HL-60/S4 treated with phorbol 12-myristate 13-acetate at 8.2 ng/mL for 4 days and 3 days (cell line): ENCODE measurements around the gene TRAFD1.
"Not testable (repeated sequence)": the region's sequence is repeated elsewhere in the genome, so short reads cannot be mapped to it uniquely, and the experiment has no call there.

Source experiments
- in situ Hi-C: fragments of 300-500 bp; cut with MboI; formaldehyde crosslinking; loops from 2 replicates; pipeline ENCODE4 v1.15.0; 2022; ENCODE audit warnings: low sequenced_read_pairs

TRAFD1 gene

DNA sequence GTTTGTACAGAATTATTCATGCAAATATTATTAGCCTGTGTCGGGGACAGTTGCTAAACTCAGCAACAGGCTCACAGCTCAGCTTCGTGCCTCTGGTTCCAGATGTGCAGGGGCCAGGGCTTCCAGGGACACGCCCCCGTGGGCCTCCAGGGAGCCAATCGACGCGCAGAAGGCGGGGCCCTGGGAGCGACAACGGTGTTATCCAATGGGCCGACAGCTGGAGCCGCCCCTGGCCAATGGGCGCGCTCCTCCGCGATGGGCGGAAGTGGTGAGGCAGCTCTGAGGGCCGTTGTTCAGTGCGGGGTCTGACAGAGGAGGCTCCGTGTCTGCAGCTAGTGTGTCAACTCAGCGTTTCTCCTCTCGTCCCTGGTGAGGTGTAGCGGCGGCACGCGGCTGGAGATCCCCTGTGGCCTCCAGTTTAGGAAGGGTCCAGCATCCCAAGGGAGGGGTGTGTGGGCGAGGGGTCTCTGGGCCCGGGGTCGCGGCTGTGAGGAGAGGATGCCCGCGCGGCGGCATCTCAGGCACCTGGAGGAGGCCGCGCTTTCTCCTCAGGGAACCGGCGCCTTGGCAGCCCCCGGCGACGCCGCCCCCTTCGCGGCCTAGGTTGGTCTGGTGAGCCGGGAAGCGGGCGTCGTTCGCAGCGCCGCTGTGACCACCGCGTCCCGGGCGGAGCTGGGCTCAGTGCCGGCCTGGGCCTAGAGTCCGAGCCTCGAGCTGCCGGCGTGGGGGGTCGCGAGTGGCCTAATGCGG is at the start of gene TRAFD1:
TSS of gene TRAFD1 (plus strand) at position 311 of the 750 bp plus-strand sequence. CDS start 4,963 bp downstream, outside the sequence.
- in situ Hi-C loops: no loop called here

DNA sequence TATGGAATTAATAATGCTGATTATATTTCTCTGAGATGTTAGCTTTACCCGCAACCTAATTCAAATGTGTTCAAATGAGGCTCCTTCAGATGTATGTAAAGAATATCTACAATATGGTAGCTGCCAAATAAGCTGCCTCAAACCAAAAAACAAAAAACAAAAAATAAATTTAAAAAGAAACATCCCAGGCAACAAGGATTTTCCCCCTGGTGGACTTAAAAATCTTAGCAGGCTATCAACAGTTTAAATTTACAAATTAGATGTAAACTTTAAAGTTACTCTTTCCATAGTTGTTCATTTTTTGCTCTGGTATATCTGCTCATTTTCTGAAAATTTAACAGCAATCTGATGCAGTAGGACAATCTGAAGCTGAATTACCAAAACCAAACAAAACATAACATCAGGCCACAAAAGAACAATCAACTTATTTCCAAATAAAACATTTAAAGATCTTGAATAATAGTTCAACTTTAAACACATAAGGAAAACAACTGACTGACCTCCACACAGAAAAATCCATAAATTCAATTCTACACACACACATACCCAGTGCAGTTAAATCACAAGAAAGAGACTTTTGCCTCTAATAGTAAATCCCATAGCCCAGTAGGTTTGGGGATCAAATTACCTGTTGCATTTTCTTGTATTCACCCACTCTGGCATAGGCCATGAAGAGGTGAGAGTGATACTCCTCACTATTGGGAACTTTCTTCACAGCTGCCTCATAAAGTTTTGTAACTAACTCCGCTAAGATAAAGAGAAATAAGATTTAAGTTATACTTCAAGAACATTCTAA is 38.1 kb upstream of the TRAFD1 start:
- in situ Hi-C loops: no loop called here

GRCh38 chr12:112087851-112088250 is 37.5 kb upstream of the TRAFD1 start:
- in situ Hi-C loops: no loop called here

- in situ Hi-C loops: no loop called here
These were observed 33.8 kb upstream of the TRAFD1 start for GRCh38 chr12:112091563-112091962.

GRCh38 chr12:112096070-112096469 is 29.3 kb upstream of the TRAFD1 start:
- in situ Hi-C loops: no loop called here

- in situ Hi-C loops: no loop called here
These were observed 28.7 kb upstream of the TRAFD1 start for GRCh38 chr12:112096667-112097066.

GRCh38 chr12:112097641-112098040 is 27.7 kb upstream of the TRAFD1 start:
- in situ Hi-C loops: no loop called here

GRCh38 chr12:112100500-112100899 is 24.9 kb upstream of the TRAFD1 start:
- in situ Hi-C loops: not testable (repeated sequence)

DNA sequence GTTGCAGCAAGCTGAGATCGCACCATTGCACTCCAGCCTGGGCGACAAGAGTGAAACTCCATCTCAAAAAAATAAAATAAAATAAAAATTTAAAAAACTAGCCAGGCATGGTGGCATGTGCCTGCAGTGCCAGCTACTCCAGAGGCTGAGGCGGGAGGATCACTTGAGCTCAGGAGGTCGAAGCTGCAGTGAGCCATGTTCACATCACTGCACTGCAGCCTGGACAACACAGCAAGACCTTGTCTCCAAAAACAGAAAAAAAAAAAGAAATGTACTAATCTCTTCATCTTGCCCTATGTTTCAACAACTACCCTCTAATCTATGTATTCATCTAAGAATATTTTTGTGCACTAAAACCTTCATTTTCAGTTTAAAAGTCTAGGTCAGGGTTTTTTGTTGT is 23.2 kb upstream of the TRAFD1 start:
- in situ Hi-C loops: no loop called here

GRCh38 chr12:112102746-112103145 is 22.6 kb upstream of the TRAFD1 start:
- in situ Hi-C loops: not testable (repeated sequence)

GRCh38 chr12:112103758-112104503 is 21.4 kb upstream of the TRAFD1 start:
- in situ Hi-C loops: no loop called here

DNA sequence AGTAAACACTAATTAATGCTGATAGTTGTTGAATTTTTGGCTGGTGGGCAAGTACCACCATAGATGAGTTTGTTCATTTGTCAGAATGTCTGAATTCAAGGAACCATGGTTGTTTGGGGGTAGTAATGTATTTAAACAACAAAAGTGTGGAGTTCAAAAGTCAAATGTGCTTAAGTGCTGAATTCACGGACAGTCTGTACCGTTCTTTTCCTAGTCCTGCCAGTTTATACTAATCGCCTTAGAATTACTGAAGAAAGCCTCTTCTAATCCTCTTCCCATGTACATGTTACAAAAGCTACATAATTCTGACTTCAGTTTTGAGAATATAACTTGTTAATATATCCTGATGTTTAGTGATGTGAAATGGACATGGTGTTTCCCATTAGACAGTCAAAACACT is 19.5 kb upstream of the TRAFD1 start:
- in situ Hi-C loops: no loop called here

GRCh38 chr12:112107306-112108201 is 17.8 kb upstream of the TRAFD1 start:
- in situ Hi-C loops: no loop called here

- in situ Hi-C loops: no loop called here
These were observed 16.9 kb upstream of the TRAFD1 start, which contains the start of gene NAA25 for GRCh38 chr12:112108202-112109079. Gene NAA25 (minus strand): TSS chr12:112108783. CDS start chr12:112108773, 10 bp downstream.

- in situ Hi-C loops: not testable (repeated sequence)
These were observed 14.3 kb upstream of the TRAFD1 start for GRCh38 chr12:112110787-112111662.

DNA sequence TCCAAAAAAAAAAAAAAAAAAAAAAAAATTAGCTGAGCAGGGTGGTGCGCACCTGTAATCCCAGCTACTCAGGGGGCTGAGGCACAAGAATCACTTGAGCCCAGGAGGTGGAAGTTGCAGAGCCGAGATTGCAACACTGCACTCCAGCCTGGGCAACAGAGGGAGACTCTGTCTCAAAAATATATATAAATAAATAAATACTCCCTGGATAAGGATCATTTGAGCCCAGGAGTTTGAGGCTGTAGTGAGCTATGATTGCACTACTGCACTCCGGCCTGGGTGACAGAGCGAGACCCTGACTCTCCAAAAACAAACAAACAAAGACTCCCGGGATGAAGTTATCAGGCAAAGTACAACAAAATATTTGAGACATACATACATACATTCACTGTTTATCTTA is 13.4 kb upstream of the TRAFD1 start:
- in situ Hi-C loops: no loop called here

DNA sequence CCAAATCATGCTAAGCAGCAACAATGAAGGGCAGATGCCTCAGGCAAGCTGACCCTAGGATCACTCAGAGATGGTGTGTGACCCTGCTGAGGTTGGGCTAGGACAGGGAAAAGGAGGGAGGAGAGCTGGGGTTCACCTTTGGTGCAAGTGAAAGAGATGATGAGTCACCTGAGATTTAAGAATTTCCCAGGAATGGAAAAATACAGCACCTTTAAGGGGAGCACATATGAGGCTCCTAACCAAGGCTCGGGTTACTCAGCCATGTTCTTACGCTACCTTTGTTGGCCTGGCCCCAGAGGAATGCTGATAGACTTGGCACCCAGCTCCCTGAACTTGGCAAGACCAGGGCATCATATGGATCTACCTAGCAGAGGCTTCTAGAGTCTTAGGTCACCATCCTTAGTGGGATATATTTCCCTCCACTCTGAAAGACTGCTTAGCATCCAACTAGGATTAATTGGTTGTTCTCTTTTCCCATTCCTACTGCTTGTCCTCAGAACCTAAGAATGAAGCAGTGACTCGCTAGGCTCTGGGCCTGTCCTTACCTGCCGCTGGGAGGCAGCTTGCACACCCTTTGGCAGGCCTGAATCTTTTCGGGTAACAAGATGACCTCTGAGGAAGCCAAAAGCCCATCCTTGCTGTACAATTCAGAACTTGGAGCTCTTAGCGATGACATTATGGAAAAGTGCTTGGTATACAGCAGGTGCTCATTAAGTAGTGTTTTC is 12.8 kb upstream of the TRAFD1 start:
- in situ Hi-C loops: no loop called here
